Thyroid gland (tissue), 4 donors: ENCODE results near the gene AGPAT2.

ENCODE experiments used
- POLR2A ChIP-seq, 2 donors: fragments of 450-650 bp; IDR thresholded peaks; one replicate each; pipeline ENCODE4 v1.6.1; 2017; ENCODE audit warnings: antibody characterized with exemption in 2 of 2, mild to moderate bottlenecking in 2 of 2, moderate library complexity in 1 of 2
- TF ChIP-seq, protein P1 (sequence below), 6 experiments: fragments of 200-600 bp in 3 of 6; fragments of 450-650 bp in 3 of 6; sonication (generic) in 3 of 6; IDR thresholded peaks; one replicate each; pipeline ENCODE4 v1.5.1; 2016 to 2019; ENCODE audit warnings: antibody characterized with exemption in 6 of 6, mild to moderate bottlenecking in 2 of 6, inconsistent platforms in 1 of 6, moderate library complexity in 1 of 6

- TF ChIP-seq, protein P1, sequence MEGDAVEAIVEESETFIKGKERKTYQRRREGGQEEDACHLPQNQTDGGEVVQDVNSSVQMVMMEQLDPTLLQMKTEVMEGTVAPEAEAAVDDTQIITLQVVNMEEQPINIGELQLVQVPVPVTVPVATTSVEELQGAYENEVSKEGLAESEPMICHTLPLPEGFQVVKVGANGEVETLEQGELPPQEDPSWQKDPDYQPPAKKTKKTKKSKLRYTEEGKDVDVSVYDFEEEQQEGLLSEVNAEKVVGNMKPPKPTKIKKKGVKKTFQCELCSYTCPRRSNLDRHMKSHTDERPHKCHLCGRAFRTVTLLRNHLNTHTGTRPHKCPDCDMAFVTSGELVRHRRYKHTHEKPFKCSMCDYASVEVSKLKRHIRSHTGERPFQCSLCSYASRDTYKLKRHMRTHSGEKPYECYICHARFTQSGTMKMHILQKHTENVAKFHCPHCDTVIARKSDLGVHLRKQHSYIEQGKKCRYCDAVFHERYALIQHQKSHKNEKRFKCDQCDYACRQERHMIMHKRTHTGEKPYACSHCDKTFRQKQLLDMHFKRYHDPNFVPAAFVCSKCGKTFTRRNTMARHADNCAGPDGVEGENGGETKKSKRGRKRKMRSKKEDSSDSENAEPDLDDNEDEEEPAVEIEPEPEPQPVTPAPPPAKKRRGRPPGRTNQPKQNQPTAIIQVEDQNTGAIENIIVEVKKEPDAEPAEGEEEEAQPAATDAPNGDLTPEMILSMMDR (IDR thresholded peaks at IDR 0.05), result no peak
- TF ChIP-seq POLR2A (IDR thresholded peaks at IDR 0.05), result no peak
Observed at GRCh38 chr9:136667940-136668760, 19.1 kb downstream of the AGPAT2 start.
